Ishikawa (cell line): ENCODE data around the gene MACROD2.

Experiments
- CEBPB ChIP-seq: IDR thresholded peaks from 2 replicates; pipeline ENCODE4 v1.6.1; 2012
- CREB1 ChIP-seq: IDR thresholded peaks from 2 replicates; pipeline ENCODE4 v1.6.1; 2012; ENCODE audit warnings: low read depth
- EGR1 ChIP-seq: IDR thresholded peaks from 2 replicates; pipeline ENCODE4 v1.6.1; 2012
- EP300 ChIP-seq: IDR thresholded peaks from 2 replicates; pipeline ENCODE4 v1.6.1; 2012; ENCODE audit warnings: borderline replicate concordance
- FOXM1 ChIP-seq: IDR thresholded peaks from 2 replicates; pipeline ENCODE4 v1.6.1; 2012; ENCODE audit warnings: low read depth, borderline replicate concordance
- NFIC ChIP-seq: IDR thresholded peaks from 2 replicates; pipeline ENCODE4 v1.6.1; 2012
- RAD21 ChIP-seq: IDR thresholded peaks from 2 replicates; pipeline ENCODE4 v1.6.1; 2012; ENCODE audit warnings: low read depth
- REST ChIP-seq: IDR thresholded peaks from 2 replicates; pipeline ENCODE4 v1.6.1; 2012; ENCODE audit warnings: low read depth, mild to moderate bottlenecking
- TAF1 ChIP-seq: IDR thresholded peaks from 2 replicates; pipeline ENCODE4 v1.6.1; 2012; ENCODE audit warnings: low read depth, mild to moderate bottlenecking
- TCF12 ChIP-seq: IDR thresholded peaks from 2 replicates; pipeline ENCODE4 v1.6.1; 2012; ENCODE audit warnings: low read depth
- TEAD4 ChIP-seq: IDR thresholded peaks from 2 replicates; pipeline ENCODE4 v1.6.1; 2012
- YY1 ChIP-seq: IDR thresholded peaks from 2 replicates; pipeline ENCODE4 v1.6.1; 2012; ENCODE audit warnings: low read depth
- ZBTB7A ChIP-seq: IDR thresholded peaks from 2 replicates; pipeline ENCODE4 v1.6.1; 2012; ENCODE audit warnings: low read depth
- TF ChIP-seq, protein P1 (sequence below): IDR thresholded peaks from 2 replicates; pipeline ENCODE4 v1.6.1; 2012
- TF ChIP-seq, protein P2 (sequence below): IDR thresholded peaks from 2 replicates; pipeline ENCODE4 v1.6.1; 2012

MACROD2 gene

DNA sequence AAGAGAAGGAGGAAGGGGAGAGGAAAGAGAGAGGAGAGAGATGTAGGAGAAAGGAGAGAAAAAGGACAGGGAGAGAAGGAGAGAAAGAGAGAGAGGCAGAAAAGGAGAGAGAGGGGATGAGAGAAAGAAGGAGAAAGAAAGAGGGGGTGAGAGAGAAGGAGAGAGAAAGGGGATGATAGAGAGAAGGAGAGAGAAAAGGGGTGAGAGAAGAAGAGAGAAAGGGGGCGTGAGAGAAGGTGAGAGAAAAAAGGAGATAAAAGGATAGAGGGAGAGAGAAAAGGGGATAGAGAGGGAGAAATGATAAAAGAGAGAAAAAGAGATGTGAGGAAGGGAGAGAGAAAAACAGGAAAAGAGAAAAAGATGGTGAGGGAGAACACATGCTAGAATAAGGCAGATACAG lies 1644.5 kb downstream of the MACROD2 start:
- TF ChIP-seq NFIC: no peak
- no peak for TF ChIP-seq REST
- TF ChIP-seq TCF12: no peak
- no peak for TF ChIP-seq YY1
- TF ChIP-seq EGR1: no peak
- no peak for TF ChIP-seq FOXM1

DNA sequence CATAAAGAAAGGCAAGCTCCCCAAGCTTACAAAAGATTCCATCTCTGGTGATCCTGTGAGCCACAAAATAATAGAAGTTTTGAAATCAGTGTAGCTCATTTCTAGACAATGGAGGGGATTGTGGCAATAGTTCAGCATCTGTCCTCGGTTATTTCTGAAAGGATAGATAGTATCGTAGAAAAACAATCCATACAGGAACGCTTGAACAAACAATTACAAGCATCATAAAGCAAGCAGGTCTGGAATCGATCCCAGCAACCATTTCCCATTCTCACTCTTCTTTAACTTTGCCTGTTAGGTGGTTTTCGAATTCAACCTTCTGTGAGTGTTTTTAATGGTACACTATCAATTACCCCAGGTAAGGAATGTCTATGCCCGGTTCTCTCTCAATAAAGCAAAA lies 1646.8 kb downstream of the MACROD2 start:
- TF ChIP-seq TAF1 (no peak), ZBTB7A (no peak), EGR1 (no peak), YY1 (no peak), CREB1 (no peak), NFIC (no peak), EP300 (no peak), TCF12 (no peak), REST (no peak), TEAD4 (no peak), CEBPB (no peak), RAD21 (no peak)
- TF ChIP-seq, protein P1, sequence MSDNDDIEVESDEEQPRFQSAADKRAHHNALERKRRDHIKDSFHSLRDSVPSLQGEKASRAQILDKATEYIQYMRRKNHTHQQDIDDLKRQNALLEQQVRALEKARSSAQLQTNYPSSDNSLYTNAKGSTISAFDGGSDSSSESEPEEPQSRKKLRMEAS: no peak
- TF ChIP-seq, protein P2, sequence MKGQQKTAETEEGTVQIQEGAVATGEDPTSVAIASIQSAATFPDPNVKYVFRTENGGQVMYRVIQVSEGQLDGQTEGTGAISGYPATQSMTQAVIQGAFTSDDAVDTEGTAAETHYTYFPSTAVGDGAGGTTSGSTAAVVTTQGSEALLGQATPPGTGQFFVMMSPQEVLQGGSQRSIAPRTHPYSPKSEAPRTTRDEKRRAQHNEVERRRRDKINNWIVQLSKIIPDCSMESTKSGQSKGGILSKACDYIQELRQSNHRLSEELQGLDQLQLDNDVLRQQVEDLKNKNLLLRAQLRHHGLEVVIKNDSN: no peak

DNA sequence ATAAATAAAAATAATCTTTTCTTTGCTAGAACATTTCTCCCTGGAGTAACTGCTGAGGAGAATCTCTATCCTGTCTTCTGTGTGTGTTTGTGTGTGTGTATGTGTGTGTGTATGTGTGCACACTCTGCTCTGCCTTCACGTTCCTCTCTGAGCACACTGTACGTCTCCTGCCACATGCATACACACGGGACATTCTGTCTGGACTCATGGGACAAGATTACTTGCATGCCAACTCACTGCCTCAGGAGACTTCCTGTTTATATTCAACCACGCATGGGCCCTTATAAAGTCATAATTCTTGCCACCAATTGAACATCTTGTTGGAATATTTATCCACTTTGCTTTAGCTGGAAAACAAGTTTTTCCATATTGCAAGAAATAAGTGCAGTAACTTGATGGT lies 1647.4 kb downstream of the MACROD2 start:
- TF ChIP-seq TEAD4 (no peak), ZBTB7A (no peak), YY1 (no peak), TAF1 (no peak), NFIC (no peak), TCF12 (no peak), EP300 (no peak), CREB1 (no peak), FOXM1 (no peak), CEBPB (no peak), REST (no peak), RAD21 (no peak), EGR1 (no peak)
- TF ChIP-seq, protein P2: no peak
- TF ChIP-seq, protein P1: no peak

DNA sequence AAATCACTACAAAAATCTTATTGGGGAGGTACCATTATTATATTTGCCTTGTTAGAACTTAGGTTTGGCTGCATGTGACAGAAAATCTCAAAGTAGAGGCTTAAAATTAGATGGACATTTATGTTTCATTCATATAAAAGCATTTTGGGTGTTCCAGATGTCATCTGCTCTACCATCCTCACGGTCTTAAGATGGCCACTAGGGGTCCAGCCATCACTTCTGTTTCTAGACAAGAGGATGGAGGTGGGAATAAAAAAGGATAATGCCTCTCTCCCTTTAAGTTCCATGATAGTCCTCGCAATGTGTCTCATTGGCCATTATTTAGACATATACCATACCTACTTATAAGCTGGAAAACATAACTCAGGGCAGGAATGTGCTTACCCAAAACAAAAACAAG lies 1648.4 kb downstream of the MACROD2 start:
- TF ChIP-seq TCF12 (no peak), YY1 (no peak), CEBPB (no peak), RAD21 (no peak), EP300 (no peak), CREB1 (no peak), FOXM1 (no peak), TAF1 (no peak), EGR1 (no peak), ZBTB7A (no peak), REST (no peak), TEAD4 (no peak), NFIC (no peak)
- TF ChIP-seq, protein P1: no peak
- TF ChIP-seq, protein P2: no peak
